Stimulated activated CD4-positive, alpha-beta T cell treated with anti-CD3 and anti-CD28 coated beads, TNF-alpha, amount 100 ng/mL, for 24 hours (primary cell): ENCODE data around the gene NKD1.
"Not testable (repeated sequence)": the region's sequence is repeated elsewhere in the genome, so short reads cannot be mapped to it uniquely, and the experiment has no call there.

Experiments used
- DNase-seq, 3 experiments: peaks; one replicate each; pipeline ENCODE4 v3.0.0-alpha.2; 2020; ENCODE audit warnings: low read depth in 3 of 3

The NKD1 gene

DNA sequence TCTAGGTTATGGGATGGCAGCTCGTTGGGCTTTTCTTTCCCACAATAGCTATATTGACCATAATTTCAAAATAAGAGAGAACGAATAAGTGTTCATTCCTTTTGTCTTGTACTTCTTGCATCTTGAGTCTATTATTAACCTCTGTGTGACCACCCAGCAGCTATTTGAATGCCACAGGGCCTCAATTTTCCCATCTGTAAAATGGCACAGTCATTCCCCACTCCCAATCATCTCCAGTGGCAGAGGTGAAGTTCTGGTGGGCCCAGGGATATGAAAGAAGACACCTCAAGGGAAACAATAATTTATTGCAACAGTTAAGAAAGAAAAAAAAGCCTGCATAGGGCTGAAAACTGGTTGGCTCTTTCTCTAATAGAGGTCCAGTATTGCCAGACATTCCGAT is 28.6 kb upstream of the NKD1 start:
- DNase-seq, result no peak

DNA sequence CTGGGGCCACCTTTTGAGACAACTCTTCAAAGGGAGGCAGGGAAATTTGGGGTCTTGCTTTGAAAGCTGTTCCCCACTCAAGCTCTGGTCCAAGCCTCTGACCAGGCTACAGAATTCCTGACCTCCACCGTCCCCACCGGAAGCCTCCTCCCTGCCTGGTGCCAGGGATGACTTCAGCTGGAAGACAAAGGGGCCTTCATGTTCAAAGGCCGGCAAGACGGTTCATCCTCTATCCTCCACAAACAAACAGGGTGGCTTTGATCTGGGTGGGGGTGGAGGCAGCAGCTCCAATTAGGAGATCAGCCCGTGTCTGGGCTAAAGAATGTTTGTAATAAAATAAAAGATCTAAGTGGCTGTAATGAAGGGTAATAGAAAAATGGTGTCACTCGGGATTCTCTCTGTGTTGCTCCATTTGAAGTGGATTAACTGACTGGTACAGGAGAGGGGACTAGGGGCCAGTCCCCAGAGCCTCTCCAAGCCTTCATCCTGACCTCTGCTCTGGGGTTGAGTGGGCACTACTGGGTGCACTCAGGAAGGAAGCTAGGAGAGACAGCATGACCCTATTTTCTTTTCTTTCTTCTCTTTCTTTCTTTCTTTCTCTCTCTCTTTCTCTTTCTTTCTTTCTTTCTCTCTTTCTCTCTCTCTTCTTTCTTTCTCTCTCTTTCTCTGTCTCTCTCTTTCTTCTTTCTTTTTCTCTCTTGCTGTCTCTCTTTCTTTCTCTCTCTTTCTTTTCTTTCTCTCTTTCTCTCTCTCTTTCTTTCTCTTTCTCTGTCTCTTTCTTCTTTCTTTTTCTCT is 27.5 kb upstream of the NKD1 start:
- no peak for DNase-seq

DNA sequence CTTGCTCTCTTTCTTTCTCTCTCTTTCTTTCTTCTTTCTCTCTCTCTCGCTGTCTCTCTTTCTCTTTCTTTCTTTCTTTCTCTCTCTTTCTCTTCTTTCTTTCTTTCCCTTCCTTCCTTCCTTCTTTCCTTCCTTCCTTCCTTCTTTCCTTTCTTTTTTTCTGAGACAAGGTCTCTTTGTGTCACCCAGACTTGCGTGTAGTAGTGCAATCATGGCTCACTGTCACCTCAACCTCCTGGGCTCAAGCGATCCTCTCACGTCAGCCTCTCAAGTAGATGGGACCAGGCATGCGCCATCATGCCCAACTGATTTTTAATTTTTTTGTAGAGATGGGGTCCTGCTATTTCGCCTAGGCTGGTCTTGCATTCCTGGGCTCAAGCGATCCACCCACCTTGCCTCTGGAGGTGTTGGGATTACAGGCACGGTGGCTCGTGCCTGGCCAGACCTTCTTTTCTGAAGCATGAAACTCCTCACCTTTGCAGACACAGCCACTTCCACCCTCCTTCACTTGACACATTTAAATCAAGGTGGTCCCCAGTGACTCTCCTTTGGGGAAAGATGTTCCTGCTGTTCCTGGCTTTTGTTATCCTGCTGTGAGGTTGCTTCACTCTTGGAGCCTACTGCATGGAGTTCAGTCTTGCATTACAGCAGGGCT is 26.8 kb upstream of the NKD1 start:
- no peak for DNase-seq

DNA sequence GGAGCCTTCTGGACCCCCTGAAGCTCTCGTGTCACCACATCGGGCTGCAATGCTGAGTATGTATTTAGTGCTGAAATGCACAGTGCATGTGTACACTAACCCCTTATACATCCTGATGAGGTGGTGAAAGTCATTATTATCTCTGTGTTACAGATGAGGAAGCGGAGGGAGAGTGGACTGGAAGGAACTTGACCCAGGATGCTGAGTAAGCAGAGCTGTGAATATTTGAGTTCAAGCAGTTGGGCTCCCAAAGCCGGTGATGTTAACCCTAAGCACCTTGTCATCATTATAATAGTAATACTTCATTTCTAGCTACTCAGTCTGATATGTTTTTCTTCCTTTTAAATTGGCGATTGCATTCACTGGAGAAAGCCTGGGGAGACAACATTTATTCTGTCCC is 25.9 kb upstream of the NKD1 start:
- DNase-seq, result no peak

DNA sequence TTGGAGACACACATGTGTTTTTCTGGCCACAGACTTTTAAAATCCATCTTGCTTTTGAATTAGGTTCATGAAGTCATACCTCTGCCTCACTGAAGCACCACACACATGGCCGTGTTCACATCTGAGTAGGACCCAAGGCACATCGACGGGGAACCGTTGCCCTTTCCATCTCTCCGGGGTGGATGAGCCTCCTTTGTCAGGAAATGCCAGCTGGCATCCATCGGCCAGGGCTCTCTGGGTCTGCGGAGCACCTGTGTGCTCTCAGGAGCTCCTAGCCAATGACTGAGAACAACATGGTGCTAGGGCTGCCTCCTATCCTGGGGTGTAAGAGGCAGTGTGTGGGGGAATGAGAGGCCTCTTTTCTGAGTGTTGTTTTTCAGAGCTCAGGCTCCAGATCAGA is 24.5 kb upstream of the NKD1 start:
- no peak for DNase-seq

DNA sequence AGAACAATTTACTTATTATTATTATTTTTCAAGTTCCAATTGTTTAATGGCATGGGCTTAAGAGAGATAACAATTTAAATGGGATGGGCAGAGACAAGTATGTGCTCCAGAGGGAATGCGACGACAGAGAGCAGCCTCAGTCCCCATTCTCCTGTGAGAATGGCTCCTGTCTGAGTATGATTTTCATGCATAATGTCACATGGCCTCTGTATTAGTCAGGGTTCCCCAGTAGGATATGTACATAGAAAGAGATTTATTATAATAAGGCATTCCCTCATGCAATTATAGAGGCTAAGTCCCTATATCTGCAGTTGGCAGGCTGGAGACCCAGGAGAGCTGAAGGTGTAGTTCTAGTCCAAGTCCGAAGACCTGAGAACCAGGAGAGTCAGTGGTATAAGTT is 22.9 kb upstream of the NKD1 start:
- no peak for DNase-seq

DNA sequence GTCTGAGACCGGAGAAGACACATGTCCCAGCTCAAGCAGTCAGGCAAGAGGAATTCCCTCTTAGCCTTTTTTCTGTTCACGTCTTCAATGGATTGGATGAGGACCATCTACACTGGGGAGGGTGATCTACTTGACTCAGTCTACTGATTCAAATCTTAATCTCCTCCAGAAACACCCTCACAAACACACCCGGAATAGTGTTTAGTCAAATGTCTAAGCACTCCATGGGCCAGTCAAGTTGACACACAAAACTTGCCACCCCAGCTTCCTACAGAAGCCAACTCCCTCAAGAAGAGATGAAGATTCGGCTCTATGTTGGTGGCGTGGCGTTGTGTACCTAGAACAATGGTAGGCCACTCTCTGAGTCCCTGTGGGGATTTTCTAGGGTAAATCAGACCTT is 22.5 kb upstream of the NKD1 start:
- no peak for DNase-seq

DNA sequence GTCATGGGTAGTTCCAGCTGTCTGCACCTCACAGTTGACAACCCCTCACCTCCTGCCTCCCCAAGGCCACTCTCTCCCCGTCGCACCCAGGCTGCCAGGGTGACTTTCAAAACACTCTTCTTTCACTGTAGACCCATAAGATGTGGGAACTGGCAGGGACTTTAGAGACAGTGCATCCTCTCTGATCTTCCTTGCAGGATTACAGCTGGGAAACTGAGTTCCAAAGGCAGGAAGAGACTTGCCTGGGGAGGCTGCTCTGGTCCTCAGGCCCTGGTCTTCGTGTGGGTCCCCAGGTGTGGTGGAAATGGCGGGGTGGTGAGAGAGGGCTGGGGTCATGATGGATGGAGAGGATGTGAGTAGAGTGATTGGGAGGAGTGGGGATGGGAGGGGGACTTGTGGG is 21.9 kb upstream of the NKD1 start:
- DNase-seq, result no peak

DNA sequence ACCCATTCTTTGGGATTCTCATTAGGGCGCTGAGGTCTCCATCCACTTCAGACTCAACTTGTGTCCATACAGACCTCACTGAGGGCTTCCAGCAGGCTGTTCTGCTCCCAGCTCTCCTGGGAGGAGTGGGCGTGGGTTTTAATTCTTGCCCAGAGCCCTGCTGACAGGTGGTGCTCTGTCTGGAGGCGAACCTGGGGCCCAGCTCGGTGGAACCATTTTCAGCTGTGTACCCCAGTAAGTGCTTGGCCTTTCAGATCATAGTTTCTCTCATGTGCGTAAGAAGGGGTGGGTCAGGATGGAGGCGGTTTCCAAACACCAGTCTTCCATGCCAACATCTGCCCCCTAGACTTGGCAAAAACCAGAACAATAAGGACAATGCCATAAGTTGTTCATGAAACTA is 21.4 kb upstream of the NKD1 start:
- DNase-seq, result no peak

DNA sequence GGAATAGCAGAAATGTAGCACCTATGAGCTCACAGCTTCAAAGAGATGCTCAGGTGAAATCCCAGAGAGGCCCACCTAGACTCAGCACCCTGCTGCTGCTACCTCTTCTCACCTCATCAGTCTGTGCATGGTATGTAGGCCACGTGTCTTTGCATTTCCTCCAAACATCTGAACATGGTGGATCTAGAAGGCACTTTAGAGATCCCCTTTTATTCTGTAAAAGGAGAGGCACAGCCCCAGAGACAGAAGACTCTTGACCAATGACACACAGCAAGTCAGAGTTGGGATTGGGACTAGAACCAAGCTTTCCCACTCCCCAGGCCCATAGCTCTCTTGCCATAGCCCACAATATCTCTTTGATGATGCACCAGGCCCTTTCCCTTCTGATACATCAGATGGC is 19.4 kb upstream of the NKD1 start:
- no peak for DNase-seq

DNA sequence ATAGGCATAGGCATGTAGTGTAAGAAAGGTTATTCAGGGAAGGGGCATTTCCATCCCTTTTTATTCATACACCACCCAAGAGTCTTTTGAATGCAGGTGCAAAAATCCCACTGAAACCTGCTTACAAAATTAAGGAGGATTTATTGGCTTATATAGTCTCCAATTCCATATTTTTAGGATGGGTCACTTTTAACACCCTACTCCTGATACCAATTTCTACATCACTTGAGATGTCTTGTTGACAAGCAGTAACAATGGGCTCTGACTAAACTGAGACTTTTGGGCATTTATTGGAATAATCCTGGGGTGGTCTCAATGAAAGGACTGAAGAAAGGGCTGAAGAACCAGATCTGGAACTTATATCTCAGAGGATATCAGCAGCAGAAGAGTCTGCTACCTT is 18.9 kb upstream of the NKD1 start:
- DNase-seq, result no peak

DNA sequence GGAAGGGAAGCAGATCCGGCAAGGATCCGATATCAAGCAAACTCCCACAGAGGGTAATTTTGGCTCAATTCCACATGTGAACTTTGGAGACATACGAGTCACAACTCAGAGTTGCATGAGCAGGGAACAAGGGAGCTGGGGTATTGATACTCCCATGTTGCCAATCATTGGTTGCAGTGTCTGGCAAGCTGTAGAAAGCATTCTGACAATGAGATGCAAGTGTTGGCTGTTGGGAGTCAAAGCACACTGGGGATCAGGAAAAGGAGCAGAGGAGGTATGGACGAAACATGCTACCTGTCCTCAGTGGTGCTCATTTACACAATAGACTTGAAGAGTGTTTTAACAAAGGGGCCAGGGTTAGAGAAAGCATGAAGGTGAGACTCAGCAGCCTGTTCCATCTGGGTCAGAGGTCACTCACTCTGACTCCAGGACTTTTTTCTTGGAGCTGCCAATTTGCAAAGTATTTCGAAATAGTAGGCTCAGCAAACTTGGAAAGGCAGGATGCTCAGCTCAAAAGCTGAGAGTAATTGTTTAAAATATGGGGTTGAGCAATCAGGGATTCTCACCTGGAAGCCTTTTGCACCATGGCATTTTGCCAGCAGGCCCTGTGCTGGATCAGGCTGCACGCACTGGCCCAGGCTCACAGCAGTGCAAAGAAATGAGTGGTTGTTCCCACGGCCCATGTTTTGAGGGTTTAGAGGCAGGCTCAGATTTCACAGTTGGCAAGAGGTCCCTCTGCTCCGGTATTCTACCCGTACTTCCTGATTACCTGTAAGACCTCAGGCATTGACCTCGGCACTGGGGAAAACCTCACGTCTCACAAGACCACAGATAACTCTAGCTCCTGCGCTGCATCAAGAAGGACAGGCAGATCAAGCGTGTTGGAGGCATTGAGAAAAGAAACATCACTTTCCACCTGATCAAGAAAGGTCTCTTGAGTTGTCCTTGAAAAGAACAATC is 17.6 kb upstream of the NKD1 start:
- DNase-seq, result no peak

DNA sequence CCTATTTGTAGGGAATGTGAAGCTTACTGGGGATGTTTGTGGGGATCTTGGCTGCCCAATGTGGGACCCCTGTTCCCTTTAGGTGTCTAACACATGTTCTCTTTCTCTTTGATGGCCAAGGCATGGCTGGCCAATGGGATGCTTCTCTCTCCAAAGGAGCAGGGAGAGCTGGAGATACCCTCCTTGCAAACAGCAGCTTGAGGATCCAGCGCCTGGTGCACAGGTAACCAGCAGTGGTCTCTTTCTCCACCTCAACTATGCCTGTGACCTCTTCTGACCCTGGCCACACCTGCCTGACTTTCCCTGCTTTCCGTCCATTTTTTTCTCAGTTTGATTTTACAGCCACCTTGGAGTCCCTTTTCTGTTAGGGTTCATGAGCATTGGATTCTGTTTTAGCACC is 16.8 kb upstream of the NKD1 start:
- DNase-seq, result no peak

DNA sequence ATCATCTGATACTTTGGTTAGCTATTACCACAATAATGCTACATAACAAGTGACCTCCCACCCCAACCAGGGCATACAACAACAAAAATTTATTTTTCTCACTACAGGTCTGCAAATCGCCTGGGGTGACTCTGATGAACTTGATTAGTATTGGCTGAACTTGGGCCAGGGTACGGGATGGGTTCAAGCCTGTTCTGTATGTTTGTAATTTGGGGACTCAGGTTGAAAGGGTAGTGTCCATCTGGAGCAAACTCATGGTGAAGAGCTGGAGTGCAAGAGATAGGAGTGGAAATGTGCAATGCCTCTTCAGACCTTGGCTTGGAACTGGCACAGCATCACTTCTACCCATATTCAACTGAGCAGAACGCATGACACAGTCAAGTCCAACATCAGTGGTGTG is 16.3 kb upstream of the NKD1 start:
- DNase-seq, result no peak

DNA sequence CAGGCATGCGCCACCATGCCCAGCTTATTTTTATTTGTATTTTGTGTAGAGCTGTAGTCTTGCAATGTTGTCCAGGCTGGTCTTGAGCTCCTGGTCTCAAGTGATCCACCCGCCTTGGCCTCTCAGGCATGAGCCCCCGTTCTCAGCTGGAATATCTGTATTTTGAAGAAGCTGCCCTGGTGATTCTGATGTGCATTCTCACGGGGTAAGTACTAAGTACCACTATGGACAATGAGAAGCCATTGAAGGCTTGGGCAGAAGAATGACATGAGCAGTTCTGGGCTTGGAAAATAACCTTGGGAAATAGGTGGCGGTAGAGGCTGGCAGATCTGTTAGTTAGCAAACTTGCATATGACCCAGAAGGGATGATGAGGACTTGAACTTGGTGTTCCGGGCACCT is 15.6 kb upstream of the NKD1 start:
- DNase-seq, result no peak

DNA sequence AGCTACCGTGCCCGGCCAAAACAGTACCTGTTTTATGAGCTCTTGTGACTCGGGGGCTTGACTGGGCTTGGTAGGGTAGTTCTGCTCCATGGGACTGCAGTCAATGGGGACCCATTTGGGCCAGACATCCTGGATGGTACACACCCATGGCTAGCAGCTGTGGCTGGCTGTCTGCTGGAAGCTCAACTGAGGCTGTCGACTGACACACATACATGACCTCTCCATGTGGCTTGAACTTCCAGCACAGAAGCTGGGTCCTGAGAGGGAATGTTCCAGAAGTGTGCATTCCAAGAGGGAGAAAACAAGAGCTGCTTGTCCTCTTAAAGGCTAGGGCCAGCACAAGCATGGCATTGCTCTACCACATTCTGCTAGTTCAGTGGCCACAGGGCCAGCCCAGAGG is 14.9 kb upstream of the NKD1 start:
- DNase-seq, result no peak

DNA sequence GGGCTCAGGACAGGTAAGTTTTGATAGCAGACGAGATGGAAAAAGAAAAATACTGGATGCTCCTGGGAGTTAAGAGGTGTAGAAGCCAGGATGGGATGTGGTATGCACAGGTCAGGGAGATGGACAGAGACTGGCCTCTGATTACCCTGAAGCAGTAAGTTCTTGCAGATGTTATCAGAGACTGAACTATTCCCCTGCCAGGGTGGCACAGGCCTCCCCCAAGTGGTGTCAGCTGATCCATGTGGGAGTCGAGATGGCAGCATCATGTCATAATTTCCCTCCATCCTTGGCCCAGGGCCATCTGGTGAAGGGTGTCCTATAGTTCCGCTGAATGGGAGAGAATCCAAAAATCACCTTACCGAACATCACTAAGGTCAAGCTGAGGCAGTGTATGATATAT is 14.1 kb upstream of the NKD1 start:
- no peak for DNase-seq

DNA sequence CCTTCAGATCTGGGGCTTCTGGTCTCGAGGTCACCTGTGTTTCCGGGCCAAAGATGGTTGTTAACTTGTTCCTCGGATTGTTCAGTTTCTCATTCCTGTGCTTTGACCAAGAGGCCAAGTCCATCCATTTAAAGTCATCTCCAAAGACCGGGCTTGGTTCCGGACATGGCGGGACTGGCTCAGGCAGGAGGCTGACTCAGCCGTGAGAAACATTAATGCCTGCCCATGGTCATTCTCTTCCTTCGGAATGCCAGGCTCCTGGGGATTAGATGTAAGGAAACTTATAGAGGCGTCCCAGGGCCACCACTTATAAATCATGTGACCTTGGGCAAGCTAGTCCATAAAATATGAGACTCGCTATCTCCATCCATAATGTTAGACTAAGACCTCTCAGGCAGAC is 13.6 kb upstream of the NKD1 start:
- no peak for DNase-seq

DNA sequence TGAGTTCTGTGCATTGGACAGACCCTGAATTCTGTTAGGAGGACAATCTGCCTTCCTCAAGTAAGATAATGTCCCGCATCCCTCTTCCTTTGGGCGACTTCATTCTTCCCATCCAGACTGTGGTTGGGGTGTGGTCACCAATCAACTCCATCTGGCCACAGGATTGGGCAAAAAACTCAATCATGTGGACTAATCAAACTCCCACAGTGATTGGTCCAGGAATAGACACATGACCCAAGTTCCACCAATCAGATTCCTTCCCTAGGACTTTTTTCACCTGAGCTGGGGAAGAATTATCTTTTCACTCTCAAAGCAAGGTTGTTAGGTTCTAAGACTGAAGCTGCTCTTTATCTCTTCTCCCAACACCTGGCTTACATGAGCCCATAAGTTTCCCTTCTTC is 13.2 kb upstream of the NKD1 start:
- no peak for DNase-seq

DNA sequence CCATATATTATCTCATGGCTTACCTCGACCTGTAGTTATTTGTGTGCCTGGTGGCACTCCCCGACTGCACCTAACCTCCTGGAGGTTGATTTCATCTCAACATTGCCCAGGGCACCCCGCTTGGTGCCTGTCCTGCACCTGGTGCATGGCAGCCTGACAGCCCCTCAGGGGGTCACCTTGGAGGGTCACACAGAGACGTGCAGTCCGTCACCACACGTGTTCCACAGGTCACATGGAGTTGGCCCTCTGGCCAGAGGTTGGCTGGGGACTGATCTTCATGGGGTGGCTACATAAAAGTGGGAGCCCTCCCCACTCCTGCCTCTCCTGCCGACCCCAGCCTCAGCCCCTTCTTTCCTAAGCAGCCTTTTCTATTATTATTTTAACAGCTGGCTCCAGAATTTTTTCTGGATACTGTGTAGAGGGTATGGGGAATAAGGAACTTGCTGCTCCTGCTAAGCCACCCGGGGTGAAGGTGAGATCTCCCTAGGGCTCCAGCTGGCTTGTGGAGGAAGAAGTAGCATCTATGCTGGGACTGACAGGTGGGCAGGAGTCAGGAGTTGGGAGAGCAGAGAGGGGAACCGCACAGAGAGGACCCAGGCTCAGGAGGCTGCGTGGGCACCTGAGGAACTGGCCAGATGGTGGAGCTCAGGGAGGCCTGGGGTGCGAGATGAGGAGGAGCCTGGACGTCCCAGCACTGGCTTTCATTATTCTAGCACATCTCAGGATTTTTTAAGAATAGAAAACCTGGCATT is 12.5 kb upstream of the NKD1 start:
- DNase-seq, result no peak

DNA sequence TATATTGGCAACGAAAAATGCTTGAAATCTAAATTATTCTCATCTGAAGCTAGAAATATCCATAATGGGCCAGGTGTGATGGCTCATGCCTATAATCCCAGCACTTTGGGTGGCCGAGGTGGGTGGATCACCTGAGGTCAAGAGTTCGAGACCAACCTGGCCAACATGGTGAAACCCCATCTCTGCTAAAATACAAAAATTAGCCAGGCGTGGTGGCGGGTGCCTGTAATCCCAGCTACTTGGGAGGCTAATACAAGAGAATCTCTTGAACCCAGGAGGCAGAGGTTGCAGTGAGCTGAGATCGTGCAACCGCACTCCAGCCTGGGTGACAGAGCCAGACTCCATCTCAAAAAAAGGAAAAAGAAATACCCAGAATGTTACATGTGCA is 11.9 kb upstream of the NKD1 start:
- DNase-seq, result not testable (repeated sequence)
